HG03097 (cell line): ENCODE data around the gene FOLR2.
"Not testable (repeated sequence)": the region's sequence is repeated elsewhere in the genome, so short reads cannot be mapped to it uniquely, and the experiment has no call there.

Experiments
- ATAC-seq: cut with Tn5 transposase; IDR thresholded peaks from one replicate; pipeline ENCODE4 v1.9.1; 2021; ENCODE audit not compliant: unreplicated experiment, low FRiP score

Gene FOLR2

GRCh38 chr11:72204886-72205285 is 11.7 kb upstream of the FOLR2 start:
- no peak for ATAC-seq

- ATAC-seq: not testable (repeated sequence)
These were observed 9.8 kb upstream of the FOLR2 start for GRCh38 chr11:72206794-72207193.

- ATAC-seq: no peak
These were observed 8.3 kb upstream of the FOLR2 start for GRCh38 chr11:72208281-72208680.

DNA sequence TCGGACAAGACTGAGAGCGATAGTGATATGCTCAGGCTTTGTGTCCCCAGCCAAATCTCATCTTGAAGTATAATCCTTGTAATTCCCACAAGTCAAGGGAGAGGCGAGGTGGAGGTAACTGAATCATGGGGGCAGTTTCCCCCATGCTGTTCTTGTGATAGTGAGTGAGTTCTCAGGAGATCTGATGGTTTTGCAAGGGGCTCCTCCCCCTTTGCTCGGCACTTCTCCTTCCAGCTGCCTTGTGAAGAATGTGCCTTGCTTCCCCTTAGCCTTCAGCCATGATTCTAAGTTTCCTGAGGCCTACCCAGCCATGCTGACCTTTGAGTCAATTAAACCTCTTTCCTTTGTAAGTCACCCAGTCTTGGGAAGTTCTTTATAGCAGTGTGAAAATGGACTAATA is 7.5 kb upstream of the FOLR2 start:
- no peak for ATAC-seq

DNA sequence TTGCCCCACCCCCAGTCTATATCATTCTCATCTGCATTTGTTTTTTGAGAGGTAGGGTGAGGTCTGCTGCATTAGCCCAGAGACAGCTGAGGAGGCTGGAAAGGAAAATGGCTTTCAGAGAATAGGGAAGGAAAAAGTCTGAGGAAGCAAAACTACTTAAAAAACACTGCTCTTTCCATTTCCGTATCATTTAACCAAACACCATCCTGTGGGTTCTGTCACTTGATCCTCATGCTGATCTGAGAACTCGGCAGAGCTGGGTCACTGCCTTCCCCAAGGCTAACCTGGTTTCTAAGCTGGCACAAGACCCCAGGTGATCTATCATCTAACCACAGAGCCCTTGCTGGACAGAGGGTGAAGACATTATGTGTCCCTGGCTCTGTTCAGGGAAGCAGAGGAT is 1.2 kb downstream of the FOLR2 start:
- no peak for ATAC-seq

DNA sequence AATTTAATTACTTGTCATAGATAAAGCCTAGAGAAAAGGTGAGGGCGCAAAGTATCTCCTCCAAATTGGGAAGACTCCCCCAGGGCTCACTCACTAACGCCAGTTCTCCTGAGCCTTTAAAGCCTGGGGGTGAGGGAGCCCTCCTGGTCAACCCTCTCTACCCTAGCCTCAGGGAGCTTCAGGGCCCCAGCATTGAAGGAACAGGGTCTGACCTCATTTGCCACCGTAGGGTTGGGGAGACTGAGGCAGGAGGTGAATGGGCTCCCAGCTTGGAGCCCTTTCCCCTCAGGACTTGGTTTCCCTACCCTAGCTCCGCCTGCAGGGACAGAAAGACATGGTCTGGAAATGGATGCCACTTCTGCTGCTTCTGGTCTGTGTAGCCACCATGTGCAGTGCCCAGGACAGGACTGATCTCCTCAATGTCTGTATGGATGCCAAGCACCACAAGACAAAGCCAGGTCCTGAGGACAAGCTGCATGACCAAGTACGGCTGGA is 1.7 kb downstream of the FOLR2 start:
- ATAC-seq: no peak

- ATAC-seq: no peak
These were observed 4.2 kb downstream of the FOLR2 start for GRCh38 chr11:72220696-72221363.

DNA sequence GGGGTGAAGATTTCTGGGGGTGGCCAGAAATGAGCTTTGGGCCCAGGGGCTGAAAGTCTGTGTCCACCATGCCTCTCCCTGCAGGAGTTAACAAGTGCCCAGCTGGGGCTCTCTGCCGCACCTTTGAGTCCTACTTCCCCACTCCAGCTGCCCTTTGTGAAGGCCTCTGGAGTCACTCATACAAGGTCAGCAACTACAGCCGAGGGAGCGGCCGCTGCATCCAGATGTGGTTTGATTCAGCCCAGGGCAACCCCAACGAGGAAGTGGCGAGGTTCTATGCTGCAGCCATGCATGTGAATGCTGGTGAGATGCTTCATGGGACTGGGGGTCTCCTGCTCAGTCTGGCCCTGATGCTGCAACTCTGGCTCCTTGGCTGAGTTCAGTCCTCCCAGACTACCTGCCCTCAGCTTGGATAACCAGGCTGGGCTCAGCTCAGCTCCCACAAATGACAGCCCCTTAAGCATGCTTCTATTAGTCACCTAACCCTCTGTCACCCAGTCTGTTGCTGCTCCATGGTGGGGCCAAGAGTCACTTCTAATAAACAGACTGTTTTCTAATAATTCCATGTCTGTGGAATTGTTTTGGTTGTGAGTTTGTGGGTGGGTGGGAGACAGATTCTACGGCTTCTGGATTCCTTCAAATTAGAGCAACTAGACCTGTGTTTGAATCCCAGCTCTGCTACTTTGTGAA is 4.9 kb downstream of the FOLR2 start:
- no peak for ATAC-seq

GRCh38 chr11:72222106-72222891 is 5.7 kb downstream of the FOLR2 start:
- ATAC-seq: no peak

GRCh38 chr11:72222907-72223614 is 6.5 kb downstream of the FOLR2 start:
- peak; percentile 67 for ATAC-seq

GRCh38 chr11:72223615-72224563 is 7.3 kb downstream of the FOLR2 start:
- peak; percentile 22 for ATAC-seq

DNA sequence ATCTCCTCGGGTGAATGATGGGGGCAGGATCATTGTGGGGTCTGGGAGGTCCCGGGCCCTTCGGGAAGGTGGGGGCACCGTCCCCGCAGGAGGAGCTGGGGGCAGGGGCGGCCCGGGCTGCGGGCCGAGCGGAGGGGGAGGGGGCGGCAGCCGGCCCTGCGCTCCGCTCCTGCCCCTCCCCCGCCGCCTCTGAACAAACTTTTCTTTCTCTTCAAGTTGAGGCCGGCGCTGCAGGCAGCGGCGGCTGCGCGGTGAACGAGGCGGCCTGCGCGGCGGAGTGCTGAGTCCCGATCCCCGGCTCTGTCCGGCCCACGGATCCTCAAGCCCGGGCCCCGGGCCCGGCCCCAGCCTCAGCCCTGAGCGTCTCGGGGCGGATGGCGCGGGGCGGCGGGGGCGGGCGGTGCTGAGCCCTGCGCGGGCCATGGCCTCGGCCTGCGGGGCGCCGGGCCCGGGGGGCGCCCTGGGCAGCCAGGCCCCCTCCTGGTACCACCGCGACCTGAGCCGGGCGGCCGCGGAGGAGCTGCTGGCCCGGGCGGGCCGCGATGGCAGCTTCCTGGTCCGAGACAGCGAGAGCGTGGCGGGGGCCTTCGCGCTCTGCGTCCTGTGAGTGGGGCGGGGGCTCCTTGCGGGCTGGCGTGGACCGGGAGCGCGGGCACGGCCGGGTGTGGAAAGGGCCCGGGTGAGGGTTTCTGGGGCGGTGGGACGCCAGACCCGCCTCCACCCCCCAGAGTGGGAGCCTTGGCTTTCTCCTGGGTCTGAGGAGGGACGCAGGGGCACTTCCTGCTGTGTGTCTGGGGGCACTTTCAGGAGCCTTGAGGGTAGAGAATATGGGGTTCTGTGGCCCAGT is 8.2 kb downstream of the FOLR2 start, which contains the start of gene INPPL1:
Gene INPPL1, plus strand, starts transcription at position 204 of the 847 bp plus-strand sequence. Its CDS starts 218 bp downstream, at position 422.
- ATAC-seq: no peak

DNA sequence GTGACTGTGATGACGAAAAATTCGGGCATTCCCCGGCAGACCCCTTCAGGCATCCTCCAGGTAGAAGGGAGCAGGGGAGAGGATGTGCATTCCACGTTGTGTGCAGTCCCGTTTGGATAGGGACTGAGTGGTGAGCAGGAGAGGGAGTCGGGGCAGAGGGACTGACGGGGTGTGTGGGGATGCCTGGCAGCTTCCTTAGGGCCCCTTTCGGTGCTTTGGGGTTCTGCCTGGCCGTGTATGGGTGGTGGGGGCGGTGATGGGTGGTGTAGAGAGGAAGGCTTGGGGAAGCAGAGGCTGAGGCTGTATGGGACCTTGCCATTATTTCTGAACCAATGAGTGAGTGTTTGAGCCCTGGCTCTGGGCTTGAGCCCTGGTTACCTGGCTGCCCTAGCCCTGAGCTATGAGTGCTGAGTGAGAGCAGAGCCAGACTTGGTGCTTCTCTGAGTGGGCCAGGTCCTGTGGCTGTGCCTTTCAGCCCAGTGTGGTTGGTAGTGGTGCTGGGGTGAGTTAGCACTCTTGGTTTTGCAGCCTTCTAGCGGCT is 8.9 kb downstream of the FOLR2 start:
- ATAC-seq: no peak

DNA sequence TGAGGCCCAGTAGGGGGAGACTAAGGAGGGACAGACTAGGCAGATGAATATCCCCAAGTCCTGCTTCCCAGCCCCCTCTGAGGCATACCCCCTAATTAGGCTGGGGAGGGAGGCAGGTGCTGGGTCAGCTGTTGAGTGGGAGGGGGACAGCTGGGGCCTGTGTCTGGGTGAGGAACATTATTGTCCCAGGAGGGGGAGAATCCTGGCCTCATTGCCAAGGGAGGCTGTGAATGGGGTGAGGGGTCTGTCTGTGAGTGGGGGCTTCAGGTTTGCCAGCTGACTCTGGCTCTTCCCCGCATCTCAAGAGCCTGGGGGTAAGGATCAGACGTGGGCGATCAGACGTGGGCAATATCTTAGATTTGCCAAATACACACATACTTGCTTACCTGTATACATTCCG is 10.1 kb downstream of the FOLR2 start:
- no peak for ATAC-seq

DNA sequence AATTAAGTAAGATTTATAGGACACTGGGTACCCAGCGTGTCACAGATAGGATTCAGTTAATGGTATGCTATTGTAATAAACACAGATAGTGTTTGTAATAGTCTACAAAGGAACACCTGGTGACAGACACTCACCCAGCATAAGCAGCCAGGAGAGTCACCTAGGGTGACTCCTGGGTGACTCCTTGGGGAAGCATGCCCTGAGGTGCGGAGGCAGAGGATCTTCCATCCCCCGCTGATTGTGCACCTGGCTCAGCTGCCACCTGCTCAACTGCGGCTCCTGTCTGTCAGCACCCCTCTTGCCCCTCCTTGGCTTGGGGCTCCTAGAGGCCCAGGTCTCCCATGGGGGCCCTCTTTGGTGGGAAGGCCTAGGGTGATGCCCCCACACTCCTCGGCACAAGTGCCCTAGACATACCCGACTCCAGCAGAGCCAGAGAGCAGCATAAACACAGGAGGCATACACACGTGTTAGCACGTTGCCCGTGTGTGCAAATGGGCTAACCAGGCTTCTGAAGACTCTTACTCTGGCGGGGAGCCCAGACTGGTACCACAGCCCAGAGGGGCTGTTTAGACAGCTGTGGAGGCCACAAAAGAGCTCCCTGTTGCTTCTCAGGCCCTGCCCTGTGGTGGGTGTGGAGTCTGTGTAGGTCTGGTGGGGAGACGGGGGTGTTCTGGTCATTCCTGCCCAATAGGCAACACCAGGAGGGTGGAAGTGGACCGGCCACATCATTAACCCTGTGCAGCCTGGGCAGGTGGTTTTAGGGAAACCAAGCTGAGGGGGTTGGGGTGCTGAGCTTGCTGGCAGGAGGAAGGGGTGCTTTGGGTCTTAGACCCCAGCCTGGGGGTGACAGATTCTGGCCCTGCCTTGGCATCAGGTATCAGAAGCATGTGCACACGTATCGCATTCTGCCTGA is 11.0 kb downstream of the FOLR2 start:
- ATAC-seq: no peak

- no peak for ATAC-seq
These were observed 11.7 kb downstream of the FOLR2 start for GRCh38 chr11:72228229-72228843.

- ATAC-seq: no peak
These were observed 12.2 kb downstream of the FOLR2 start for GRCh38 chr11:72228844-72229231.
